Measurements from ENCODE around the gene PCGF3.
"Not testable (repeated sequence)": the region's sequence is repeated elsewhere in the genome, so short reads cannot be mapped to it uniquely, and the experiment has no call there.

The PCGF3 gene

DNA sequence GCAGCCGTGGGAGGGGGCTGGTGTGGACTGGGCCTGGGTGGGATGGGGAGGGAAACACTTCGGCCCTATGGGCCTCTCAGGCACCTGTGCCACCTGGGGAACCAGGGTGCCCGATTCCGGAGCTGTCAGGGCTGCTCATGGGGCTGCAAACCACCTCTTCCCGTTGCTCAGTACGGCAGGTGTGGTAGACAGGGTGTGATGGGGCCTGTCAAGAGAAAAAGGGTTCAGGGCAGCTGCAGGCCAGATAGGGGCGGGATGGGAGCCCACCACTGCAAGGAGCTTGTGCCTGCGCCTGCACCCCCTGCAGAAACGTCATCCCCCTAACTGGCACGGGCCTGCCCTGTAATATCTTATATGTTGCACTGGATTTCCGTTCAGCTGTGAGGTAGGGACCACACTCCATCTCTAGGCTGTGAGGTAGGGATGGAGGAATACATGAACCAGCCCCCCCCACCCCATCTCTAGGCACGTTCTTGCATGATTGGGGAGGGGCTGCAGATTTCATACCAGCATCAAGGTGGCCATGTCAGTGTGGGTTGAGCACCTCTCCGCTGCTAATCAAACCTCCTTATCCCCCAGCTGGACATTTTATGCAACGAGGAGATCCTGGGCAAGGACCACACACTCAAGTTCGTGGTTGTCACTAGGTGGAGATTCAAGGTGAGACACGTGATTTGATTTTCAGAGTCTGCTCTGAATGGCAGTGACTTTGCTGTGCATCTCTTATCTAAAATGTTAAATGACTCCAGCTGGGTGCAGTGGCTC lies 59.0 kb downstream of the PCGF3 start:
- DNase-seq: no peak

DNA sequence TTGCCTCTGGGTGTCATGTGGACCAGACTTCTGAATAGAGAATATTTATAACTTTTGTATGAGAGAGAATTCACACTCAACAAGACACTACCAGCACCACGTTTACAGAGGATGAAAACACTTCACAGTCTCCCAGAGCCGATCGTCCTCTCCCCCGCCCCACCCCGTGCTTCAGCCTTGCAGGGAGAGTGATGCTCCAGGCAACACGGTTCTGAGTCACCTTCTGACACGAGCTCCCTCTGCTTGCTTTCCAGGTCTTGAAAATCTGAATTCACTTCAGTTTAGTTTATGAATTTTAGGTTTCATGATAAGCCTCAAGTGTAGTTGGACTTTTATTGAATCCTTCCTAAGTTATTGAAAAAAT lies 60.5 kb downstream of the PCGF3 start:
- no peak for DNase-seq

DNA sequence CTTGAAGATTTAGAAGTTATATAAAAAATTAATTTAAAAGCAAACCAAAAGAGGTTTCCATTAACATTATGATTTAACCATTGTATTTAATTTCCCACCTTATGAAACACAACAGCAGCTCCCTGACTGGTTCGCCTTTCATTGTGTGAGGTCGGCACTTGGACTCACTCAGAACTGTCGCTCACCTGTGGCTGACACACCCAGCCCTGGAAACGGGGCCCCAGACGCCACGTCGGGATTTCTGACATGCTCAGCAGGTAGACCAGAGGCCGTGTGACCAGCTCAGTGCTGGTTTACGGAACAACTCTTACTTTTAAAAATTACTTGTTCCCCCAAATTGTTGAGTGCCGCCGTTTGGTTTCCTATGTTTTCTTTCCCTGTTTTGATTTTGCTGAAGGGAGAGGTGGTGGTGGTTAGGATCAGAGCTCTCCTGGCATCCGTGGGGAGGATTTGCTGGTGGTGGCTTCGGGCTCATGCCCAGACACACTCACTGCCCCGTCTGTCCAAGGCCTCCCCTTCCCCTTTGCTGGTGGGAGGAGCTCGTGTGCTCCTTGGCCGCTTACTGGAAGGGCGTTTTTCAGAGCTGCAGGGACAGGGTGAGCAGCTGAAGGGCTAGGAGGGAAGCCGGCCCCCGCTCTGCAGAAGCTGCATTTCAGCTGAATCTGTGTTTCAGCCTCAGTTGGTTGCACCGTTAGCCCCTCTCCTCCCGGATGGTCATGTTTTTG lies 61.1 kb downstream of the PCGF3 start:
- DNase-seq: no peak

DNA sequence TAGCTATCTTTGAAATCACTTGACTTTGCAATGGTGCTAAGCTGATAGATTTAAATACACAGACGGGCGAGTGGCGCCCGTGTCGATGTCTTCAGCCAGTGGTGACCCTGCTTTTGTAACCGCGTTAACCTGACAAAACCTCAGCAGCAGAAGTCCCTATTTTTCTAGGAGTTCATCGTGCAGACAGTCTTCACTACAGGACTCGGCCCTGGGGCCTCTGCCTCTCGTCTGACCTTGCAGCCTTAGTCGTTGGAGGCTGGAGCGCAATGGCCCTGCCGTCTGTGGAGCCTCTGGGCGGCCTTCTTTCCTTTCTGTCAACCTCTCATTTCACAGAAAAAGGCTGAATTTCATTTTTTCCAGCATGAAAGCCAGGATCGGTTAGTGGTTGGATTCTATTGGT lies 62.4 kb downstream of the PCGF3 start:
- DNase-seq: no peak

DNA sequence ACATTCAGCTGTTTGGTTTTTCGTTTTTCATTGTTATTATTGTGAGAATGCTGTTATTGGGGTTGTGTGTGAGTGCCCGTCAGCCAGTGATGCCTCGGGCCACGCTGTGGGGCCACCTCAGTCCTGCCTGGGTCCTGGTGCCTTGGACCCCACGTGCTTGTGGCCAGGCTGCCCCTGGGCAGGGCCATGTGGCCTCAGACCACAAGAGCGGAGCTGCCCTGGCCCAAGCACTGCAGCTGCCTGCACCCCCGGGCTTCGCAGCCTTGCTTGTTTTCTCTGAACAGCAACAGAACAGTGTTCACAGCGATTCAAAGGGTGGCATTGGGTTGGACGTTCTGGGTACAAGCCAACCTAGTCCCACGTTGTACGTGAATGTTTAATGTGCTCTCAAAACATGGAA lies 63.4 kb downstream of the PCGF3 start:
- no peak for DNase-seq

DNA sequence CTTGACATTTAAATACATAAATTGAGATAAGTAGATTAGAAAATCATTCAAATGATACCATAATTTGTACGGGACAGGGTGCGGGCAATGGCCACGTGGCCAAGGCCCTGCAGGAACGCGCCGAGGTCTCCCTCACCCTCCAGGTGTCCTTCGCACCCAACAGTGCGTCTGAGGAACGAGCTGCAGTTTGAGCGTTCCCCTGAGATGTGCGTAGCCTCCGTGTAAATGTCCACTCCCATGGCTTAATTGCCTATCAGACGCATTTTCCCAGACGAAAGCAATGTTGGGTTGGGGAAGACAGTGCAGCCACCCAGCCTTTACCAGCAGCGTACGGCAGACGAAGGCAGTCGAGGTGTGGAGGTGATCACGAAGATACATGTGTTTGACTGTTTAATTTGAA lies 63.9 kb downstream of the PCGF3 start:
- no peak for DNase-seq

DNA sequence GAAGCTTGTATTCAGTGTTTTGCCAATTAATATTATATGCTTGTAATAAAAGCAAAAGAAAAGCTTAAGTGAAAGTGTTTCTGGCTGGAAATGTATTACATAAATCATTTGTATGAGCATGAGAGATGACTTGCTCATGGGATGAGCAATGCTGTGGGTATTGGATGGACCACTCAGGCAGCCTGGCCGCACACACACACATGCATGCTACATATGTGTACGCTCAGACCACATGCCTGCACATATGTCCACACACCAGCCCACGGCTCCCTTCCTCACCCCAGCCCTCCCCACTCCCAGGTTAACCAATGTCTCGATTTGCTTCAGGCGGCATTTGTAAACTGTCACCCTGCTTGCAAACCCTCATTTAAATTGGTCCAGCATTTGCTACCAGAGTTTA lies 64.4 kb downstream of the PCGF3 start:
- no peak for DNase-seq

DNA sequence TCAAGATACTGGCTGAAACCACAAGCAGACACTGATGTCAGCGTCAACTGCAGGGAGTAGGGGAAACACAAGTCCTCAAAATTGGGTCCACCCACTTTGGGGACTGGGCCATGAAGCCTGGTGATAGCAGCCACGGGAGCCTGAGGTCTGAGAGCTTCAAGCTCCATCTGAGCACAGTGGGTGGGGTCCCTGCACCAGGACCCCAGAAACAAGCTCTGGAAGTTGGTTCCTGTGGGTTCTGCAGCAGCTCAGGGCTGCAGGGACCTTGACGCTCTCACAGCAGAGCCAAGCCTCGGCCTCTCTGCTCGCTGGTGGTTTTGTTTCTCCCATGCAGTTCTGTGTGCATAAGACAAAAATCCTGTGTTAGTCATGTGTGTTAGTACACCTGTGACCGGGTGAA lies 65.8 kb downstream of the PCGF3 start:
- DNase-seq: no peak

DNA sequence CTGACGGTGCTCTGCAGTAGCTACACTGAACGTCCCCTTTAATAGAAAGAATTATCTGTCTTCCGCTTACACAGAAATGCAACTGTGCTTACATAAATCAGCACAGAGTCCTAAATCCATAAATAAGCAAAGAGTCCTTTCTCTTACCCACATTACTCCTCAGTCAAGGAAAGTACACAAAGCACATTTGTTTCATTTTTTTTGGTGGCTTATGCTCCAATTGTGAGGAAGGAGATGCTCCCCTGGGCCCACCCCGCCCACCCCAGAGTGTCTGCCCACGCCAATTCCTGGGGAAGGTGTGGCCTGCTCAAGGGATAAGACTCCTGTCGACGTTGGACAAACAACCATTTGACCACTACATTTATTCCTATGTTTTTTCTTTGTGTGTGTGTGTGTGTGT lies 66.5 kb downstream of the PCGF3 start:
- no peak for DNase-seq

DNA sequence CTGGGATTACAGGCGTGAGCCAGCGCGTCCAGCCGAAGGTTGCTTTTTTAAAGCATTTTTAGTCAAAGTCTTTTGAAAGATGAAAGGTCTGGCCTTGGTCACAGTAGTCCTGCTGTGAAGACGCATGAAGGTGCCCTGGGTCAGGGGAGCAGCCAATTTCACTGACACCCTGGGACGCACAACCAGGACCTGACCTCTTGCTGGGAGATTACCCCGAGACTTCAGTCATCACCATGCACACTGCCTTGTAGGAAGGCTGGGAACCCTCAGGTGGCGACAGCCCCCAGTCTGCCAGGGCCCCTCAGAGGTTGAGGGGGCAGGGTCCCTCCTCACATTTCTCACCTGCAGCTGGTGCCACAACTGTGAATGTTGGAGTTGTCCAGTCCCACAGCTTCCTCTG lies 67.1 kb downstream of the PCGF3 start:
- DNase-seq: no peak

DNA sequence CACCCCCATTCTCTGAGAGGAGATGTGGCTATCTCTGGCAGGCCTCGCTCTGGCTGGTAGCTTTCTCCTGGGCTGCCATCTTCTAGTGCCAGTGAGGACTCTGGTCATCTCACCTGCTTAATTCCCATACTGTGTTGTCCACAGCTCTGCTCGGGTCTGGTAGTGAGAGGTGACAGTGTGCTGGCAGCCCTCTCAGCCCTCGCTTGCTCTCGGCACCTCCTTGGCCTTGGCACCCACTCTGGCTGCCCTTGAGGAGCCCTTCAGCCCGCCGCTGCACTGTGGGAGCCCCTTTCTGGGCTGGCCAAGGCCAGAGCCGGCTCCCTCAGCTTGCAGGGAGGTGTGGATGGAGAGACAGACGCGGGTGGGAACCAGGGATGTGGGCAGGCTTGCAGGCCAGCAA lies 67.6 kb downstream of the PCGF3 start:
- no peak for DNase-seq

DNA sequence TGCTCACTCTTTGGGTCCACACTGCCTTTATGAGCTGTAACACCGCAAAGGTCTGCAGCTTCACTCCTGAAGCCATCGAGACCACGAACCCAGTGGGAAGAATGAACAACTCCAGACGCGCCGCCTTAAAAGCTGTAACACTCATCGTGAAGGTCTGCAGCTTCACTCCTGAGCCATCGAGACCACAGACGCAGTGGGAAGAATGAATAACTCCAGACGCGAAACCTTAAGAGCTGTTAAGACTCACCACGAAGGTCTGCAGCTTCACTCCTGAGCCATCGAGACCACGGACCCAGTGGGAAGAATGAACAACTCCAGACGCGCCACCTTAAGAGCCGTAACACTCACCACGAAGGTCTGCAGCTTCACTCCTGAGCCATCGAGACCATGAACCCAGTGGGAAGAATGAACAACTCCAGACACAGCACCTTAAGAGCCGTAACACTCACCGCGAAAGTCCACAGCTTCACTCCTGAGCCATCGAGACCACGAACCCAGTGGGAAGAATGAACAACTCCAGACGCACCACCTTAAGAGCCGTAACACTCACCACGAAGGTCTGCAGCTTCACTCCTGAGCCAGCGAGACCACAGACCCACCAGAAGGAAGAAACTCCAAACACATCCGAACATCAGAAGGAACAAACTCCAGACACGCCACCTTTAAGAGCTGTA lies 68.9 kb downstream of the PCGF3 start:
- DNase-seq: not testable (repeated sequence)

DNA sequence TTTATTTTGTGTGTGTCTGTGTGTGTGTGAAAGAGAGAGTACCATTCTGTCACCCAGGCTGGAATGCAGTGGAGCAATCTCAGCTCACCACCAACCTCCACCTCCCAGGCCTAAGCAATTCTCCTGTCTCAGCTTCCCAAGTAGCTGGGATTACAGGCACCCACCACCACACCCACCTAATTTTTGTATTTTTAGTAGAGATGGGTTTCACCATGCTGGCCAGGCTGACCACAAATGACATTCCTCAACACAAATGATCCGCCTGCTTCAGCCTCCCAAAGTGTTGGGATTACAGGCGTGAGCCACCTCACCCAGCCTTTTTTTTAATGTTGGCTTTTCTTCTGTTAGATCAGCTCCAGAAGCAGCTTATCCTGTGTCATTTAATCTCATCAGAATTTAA lies 69.9 kb downstream of the PCGF3 start:
- not testable (repeated sequence) for DNase-seq

DNA sequence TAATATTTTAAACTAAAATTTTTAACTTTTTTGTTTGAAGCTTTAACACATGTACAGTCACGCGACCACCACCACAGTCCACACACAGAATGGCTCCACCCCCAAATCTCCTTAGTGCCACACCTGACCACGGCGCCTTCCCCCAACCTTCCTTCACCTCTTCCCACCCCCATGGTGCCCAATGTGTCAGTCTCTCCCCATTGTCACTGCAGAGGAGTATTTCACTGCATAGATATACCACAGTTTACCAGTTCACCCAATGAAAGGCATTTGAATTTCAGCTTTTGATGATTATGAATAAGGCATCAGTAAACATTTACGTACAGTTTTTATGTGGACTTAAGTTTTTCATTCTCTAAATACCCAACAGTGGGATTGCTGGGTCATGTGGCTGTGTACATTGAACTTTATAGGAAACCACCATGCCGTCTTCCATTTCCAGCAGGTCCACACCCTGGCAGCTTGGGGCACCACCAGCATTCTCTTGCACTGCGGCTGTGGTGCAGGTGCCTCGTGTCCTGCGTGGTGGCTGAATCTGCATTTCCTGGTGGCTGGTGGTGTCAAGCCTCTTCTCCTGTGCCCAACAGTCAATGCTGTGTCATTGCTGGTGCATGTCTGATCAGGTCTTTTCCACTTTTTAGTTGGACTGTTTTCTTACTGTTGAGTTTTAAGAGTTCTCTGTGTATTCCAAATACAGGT lies 71.3 kb downstream of the PCGF3 start:
- no peak for DNase-seq

DNA sequence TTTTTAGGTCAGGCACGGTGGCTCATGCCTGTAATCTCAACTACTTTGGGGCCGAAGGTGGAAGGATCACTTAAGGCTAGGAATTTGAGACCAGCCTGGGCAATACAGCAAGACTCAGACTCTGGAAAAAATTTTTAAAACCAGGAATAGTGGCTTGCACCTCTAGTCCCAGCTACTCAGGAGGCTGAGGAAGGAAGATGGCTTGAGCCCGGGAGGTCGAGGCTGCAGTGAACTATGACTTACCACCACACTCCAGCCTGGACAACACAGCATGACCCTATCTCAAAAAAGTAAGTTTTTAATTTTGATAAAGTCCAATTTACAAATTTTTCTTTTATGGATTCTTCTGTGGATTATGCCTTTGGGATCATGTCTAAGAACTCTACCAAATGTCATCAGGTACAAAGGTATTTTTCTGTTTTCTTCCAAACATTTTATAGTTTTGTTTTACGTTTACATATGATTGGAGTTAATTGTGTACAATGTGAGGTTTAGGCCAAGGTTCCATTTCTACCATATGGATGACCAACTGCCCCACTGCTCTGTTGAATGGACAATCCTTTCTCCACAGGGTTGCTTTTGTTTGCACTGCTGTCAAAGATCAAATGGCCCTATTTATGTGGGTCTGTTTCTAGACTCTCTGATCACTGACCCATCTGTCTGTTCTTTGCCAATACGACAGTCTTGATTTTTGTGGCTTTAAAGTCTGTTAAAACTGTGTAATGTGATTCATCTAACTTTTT lies 72.1 kb downstream of the PCGF3 start:
- DNase-seq: no peak

DNA sequence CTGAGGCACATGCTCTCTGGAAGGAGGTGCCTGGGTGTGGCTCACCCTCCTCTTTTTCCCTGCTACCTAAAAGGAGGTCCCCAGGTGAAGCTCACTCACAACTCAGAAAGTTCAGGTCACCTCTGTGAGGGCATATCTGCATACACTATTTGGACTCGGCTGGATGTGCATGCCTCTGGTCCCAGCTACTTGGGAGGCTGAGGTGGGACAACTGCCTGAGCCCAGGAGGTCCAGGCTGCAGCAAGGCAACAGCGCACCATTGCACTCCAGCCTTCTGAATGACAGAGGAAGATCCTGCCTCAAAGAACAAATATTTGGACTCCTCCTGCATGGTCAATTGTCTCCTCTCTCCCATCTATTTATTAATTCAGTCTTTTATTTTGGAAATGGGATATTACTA lies 73.9 kb downstream of the PCGF3 start:
- DNase-seq: no peak

DNA sequence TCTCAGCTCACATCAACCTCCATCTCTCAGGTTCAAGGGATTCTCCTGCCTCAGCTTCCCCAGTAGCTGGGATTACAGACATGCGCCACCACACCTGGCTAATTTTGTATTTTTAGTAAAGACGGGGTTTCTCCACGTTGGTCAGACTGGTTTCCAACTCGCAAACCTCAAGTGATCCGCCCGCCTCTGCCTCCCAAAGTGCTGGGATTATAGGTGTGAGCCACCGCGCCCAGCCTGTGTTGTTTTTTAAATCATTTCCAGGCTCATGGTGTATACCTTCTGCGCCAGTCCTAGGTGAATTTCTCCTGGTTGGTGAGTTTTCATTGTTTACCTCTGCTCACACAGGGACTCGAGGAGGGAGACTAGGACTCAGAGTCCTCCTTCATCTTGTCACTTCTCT lies 74.6 kb downstream of the PCGF3 start:
- DNase-seq: not testable (repeated sequence)

DNA sequence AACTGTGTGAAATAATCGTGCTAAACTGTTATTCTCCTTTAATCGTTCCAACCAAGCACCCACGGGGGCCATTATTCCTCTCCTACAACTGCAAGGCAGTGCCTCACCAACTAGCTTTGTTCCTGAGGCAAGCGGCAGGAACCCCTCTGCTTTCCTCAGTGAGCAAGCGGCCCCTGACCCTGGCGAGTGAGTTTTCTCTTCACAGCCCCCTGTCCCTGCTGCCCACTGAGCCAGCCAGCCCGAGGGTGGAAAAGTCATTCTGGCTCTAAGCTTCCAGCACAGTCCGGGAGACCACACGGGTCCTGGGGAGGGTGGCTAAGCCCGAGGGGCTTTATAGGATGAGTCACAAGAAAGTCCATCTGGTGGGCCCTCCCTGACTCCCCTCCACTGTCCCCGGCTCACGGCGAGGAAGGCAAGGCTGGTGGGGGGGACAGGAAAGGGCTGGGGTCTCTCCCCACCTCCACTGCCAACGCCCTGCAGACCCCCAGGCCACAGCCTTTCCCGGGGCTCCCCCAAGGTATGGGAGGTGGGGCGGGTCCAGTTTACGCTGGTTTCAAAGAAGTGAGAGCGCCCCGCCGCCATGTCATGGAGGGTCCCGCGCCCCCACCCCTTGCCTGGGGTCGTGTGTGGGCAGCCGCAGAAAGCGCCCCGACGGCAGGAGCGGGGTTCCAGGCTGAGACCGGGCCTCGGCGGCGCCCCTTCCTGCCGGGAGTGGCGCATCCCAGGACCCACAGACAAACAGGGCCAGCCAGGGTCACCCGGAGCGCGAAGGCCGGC lies 75.3 kb downstream of the PCGF3 start:
- no peak for DNase-seq

DNA sequence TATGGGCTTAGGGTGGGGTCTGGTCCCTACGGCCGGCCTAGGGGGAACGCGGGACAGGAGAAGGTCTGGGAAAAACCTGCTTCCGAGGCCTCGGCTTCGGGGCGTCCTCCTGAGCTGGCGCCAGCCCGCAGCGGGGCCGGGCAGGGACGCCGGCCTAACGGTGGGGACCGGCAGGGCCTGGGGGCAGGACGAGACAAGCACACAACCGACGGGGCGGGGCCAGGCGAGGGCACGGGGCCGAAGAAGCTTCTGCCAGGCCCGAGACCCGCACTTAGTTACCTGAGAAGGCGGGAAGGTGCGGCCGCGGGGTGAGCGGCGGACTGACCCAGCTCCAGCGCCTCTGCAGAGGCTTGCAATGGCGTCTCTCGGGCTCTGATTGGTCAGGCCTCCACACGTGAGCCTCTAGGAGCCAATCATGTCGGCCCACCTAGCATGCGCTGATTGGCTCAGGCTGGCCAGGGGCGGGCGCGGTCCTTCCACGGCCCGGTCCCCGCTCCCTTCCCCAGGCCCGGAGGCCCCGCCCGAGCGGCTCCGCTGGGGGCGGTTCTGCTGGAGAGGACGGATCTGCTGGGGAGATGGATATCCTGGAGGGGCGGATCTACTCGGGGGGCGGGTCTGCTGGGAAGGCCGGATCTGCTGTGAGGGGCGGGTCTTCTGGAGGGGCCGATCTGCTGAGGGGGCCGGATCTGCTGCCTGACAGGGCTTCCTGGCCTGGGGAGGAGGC lies 76.0 kb downstream of the PCGF3 start:
- DNase-seq: peak; percentile 100

DNA sequence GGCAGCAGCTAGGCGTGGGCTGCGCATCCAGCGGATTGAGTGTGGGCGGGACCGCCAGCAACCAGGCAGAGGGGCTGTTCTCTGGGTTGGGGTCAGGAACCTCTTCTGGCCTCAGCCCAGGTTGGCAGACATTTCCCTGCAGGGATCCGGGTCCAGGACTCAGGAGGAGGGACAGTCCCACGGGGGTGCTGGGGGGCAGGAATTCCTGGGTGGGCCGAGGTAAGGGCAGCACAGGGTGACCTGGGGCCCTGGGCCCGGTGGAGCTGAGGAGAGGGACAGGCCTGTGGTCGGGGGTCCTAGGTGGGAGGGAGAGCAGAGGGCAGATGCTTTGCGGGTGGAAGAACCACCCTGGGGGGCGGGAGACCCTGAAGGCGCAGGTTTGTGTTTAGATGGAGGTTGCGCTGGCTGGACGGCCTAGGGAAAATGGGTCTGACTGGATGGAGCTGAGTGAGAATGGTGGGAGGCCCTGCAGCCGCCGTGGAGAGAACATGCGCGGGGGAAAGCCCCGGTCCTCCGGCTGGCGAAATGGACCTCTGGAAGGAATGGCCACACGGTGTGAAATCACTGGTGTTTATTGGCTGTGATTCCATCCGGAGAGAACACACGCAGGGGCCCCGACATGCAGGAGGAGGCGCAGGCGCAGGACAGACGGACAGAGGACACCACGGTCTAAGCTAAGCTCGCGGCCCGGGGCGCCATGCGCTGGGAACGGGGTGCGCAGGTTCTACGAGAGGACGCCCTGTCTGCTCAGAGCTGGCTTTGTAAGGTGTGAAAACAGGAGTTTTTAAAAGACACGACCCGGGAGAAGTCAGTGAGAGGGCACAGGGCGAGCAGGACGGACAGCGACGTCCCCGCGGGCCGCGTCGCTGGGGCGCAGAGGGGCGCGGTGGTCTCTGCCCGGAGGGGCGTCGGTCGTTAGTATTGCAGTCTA lies 79.0 kb downstream of the PCGF3 start:
- DNase-seq: no peak
